H1 (cell line): ENCODE measurements around the gene AGAP1. TPM values are rescaled to one million over a fixed set of nuclear protein-coding genes. Genes with fewer than 3 reads are reported as not detected.

ENCODE experiments used
- CTCF ChIA-PET: fragments of 300-600 bp; sonication (Branson Sonifier 250); formaldehyde crosslinking; loops from one replicate; lab custom pipeline; 2021; ENCODE audit not compliant: partially characterized antibody; lab: Charles Lee
- POLR2A ChIA-PET: fragments of 300-600 bp; sonication (Branson Sonifier 250); formaldehyde crosslinking; loops from one replicate; lab custom pipeline; 2021; ENCODE audit warnings: inconsistent platforms; ENCODE audit not compliant: partially characterized antibody; lab: Charles Lee
- DNase-seq, 2 experiments: peaks; one replicate each; pipeline versions ENCODE4 v3.0.0 to v3.0.0-alpha.2; 2010 to 2022; ENCODE audit warnings: low spot score in 2 of 2, low read depth in 1 of 2, mixed read lengths in 1 of 2
- FAIRE-seq: peaks from 2 replicates; lab custom pipeline; 2011; peaks lifted over from hg19 to GRCh38; lab: Jason Lieb, UNC
- H2AFZ ChIP-seq: 2 replicates; pipeline ENCODE4 v1.8.1; 2012; ENCODE audit warnings: low read length, inconsistent platforms
- H2AK5ac ChIP-seq: 2 replicates; pipeline ENCODE4 v1.6.1; 2013; ENCODE audit warnings: low read depth, low read length
- H2BK120ac ChIP-seq: replicated peaks from 2 replicates; pipeline ENCODE3; 2013; ENCODE audit warnings: low read depth, low read length, inconsistent platforms
- H2BK12ac ChIP-seq: 2 replicates; pipeline ENCODE4 v1.6.1; 2013; ENCODE audit warnings: low read depth, low read length
- H2BK15ac ChIP-seq: 2 replicates; pipeline ENCODE4 v1.6.1; 2013; ENCODE audit warnings: low read length
- H2BK20ac ChIP-seq: 2 replicates; pipeline ENCODE4 v1.6.1; 2013; ENCODE audit warnings: low read length
- H2BK5ac ChIP-seq: 2 replicates; pipeline ENCODE4 v1.6.1; 2013; ENCODE audit warnings: low read depth, low read length
- H3K14ac ChIP-seq: 2 replicates; pipeline ENCODE4 v1.6.1; 2013; ENCODE audit warnings: inconsistent platforms; ENCODE audit not compliant: insufficient read length
- H3K18ac ChIP-seq: 2 replicates; pipeline ENCODE4 v1.6.1; 2013; ENCODE audit warnings: low read length; ENCODE audit errors: extremely low read depth
- H3K23ac ChIP-seq: 2 replicates; pipeline ENCODE4 v1.6.1; 2013; ENCODE audit warnings: inconsistent platforms; ENCODE audit not compliant: insufficient read length
- H3K23me2 ChIP-seq: 2 replicates; pipeline ENCODE4 v1.6.1; 2013; ENCODE audit warnings: low read depth, low read length
- H3K27ac ChIP-seq: 2 replicates; pipeline ENCODE4 v1.6.1; 2011; ENCODE audit warnings: low read depth, low read length, inconsistent platforms
- H3K27me3 ChIP-seq, 4 experiments: replicated peaks in 1 of 4; 1 replicate in 1 of 4; 2 replicates in 3 of 4; pipeline versions ENCODE4 v1.6.1 to v1.8.1; 2011 to 2013; ENCODE audit warnings: low read length in 3 of 4, mild to moderate bottlenecking in 3 of 4, inconsistent platforms in 2 of 4, mixed read lengths in 2 of 4, moderate library complexity in 1 of 4; ENCODE audit not compliant: control insufficient read depth in 3 of 4, insufficient read depth in 3 of 4; ENCODE audit errors: extremely low read depth in 1 of 4
- H3K36me3 ChIP-seq, 4 experiments: 2 replicates each; pipeline versions ENCODE4 v1.6.1 to v1.8.1; 2011 to 2013; ENCODE audit warnings: mild to moderate bottlenecking in 4 of 4, low read length in 3 of 4, moderate library complexity in 2 of 4, control low read depth in 1 of 4, inconsistent platforms in 1 of 4; ENCODE audit not compliant: insufficient read depth in 4 of 4, control insufficient read depth in 2 of 4
- H3K4ac ChIP-seq: replicated peaks from 2 replicates; pipeline ENCODE3; 2013; ENCODE audit warnings: low read length, low read depth, mixed read lengths, inconsistent platforms; ENCODE audit not compliant: insufficient read length
- H3K4me1 ChIP-seq, 4 experiments: replicated peaks in 1 of 4; 1 replicate in 1 of 4; 2 replicates in 3 of 4; pipeline versions ENCODE4 v1.6.1 to v1.8.1; 2011 to 2013; ENCODE audit warnings: low read length in 3 of 4, inconsistent platforms in 2 of 4, mixed read lengths in 1 of 4; ENCODE audit not compliant: insufficient read depth in 4 of 4, control insufficient read depth in 3 of 4
- H3K4me2 ChIP-seq, 2 experiments: 2 replicates each; pipeline versions ENCODE4 v1.6.1 to v1.8.1; 2011 to 2013; ENCODE audit warnings: low read depth in 2 of 2, low read length in 2 of 2, control low read depth in 1 of 2, inconsistent platforms in 1 of 2, mild to moderate bottlenecking in 1 of 2; ENCODE audit not compliant: insufficient read depth in 1 of 2
- H3K4me3 ChIP-seq, 4 experiments: fragments of 200-600, 300-600 bp in 1 of 4; sonication (generic), shearing (Covaris generic), sonication (Bioruptor Twin) in 1 of 4; 2 replicates each; pipeline versions ENCODE4 v1.5.1 to v1.8.1; 2011 to 2016; ENCODE audit warnings: low read length in 4 of 4, low read depth in 3 of 4, control low read depth in 2 of 4, inconsistent platforms in 2 of 4, mild to moderate bottlenecking in 2 of 4, mixed read lengths in 1 of 4, moderate library complexity in 1 of 4; ENCODE audit not compliant: insufficient read depth in 2 of 4; ENCODE audit errors: extremely low read depth in 1 of 4
- H3K56ac ChIP-seq: replicated peaks from 2 replicates; pipeline ENCODE3; 2013; ENCODE audit warnings: low read depth, mild to moderate bottlenecking, mixed read lengths, low read length, inconsistent platforms; ENCODE audit not compliant: insufficient read length
- H3K79me1 ChIP-seq: 2 replicates; pipeline ENCODE4 v1.6.1; 2013; ENCODE audit warnings: low read depth, low read length, control low read depth
- H3K79me2 ChIP-seq, 2 experiments: 2 replicates each; pipeline versions ENCODE4 v1.6.1 to v1.8.1; 2012 to 2013; ENCODE audit warnings: low read length in 2 of 2, mild to moderate bottlenecking in 2 of 2, inconsistent platforms in 1 of 2; ENCODE audit not compliant: insufficient read depth in 2 of 2, control insufficient read depth in 1 of 2
- H3K9ac ChIP-seq, 4 experiments: replicated peaks in 1 of 4; 1 replicate in 1 of 4; 2 replicates in 3 of 4; pipeline versions ENCODE4 v1.6.1 to v1.8.1; 2011 to 2013; ENCODE audit warnings: low read depth in 3 of 4, low read length in 3 of 4, control low read depth in 2 of 4, mild to moderate bottlenecking in 2 of 4, moderate library complexity in 2 of 4, inconsistent platforms in 1 of 4; ENCODE audit errors: extremely low read depth in 1 of 4
- H3K9me3 ChIP-seq, 2 experiments: 2 replicates each; pipeline versions ENCODE4 v1.6.1 to v1.8.1; 2012 to 2013; ENCODE audit warnings: mild to moderate bottlenecking in 2 of 2, moderate library complexity in 2 of 2, control low read depth in 1 of 2, inconsistent platforms in 1 of 2, low read depth in 1 of 2, low read length in 1 of 2, mixed read lengths in 1 of 2; ENCODE audit not compliant: insufficient read depth in 2 of 2
- H4K20me1 ChIP-seq, 2 experiments: replicated peaks in 1 of 2; 2 replicates each; pipeline versions ENCODE3 to v1.8.1; 2011 to 2013; ENCODE audit warnings: inconsistent platforms in 2 of 2, low read length in 2 of 2, mild to moderate bottlenecking in 1 of 2; ENCODE audit not compliant: insufficient read depth in 2 of 2, control insufficient read depth in 1 of 2
- H4K5ac ChIP-seq: 2 replicates; pipeline ENCODE4 v1.6.1; 2013; ENCODE audit warnings: low read length, low read depth, mixed read lengths, inconsistent platforms; ENCODE audit not compliant: insufficient read length
- H4K8ac ChIP-seq: 2 replicates; pipeline ENCODE4 v1.8.0; 2013; ENCODE audit warnings: mild to moderate bottlenecking, moderate library complexity, low read length, inconsistent platforms; ENCODE audit not compliant: insufficient read depth; ENCODE audit errors: extremely low read depth
- H4K91ac ChIP-seq: replicated peaks from 2 replicates; pipeline ENCODE3; 2013; ENCODE audit warnings: low read length, mixed read lengths, inconsistent platforms; ENCODE audit not compliant: insufficient read length
- CBX5 ChIP-seq: fragments of 300-800, 300-1000 bp; sonication (generic); IDR thresholded peaks from 2 replicates; pipeline ENCODE4 v1.7.1; 2016; ENCODE audit warnings: antibody characterized with exemption, low read length, low read depth
- CREB1 ChIP-seq: IDR thresholded peaks from 2 replicates; pipeline ENCODE4 v1.6.1; 2012; ENCODE audit warnings: inconsistent platforms
- MAFK ChIP-seq: IDR thresholded peaks from 2 replicates; pipeline ENCODE4 v1.6.1; 2012; ENCODE audit warnings: low read depth, mild to moderate bottlenecking, improper control_type of control experiment, low read length
- RXRA ChIP-seq: IDR thresholded peaks from 2 replicates; pipeline ENCODE4 v1.6.1; 2011; ENCODE audit warnings: low read depth, mild to moderate bottlenecking, low read length, moderate library complexity; ENCODE audit not compliant: insufficient read depth
- TAF7 ChIP-seq: optimal IDR thresholded peaks from 2 replicates; pipeline ENCODE3; 2011; ENCODE audit warnings: low read depth, mild to moderate bottlenecking, inconsistent platforms, low read length, moderate library complexity, borderline replicate concordance
- USF2 ChIP-seq: IDR thresholded peaks from 2 replicates; pipeline ENCODE4 v1.6.1; 2011; ENCODE audit warnings: low read length, improper control_type of control experiment
- ZNF274 ChIP-seq: IDR thresholded peaks from 2 replicates; pipeline ENCODE4 v1.7.0; 2012; ENCODE audit warnings: low read length, borderline replicate concordance; ENCODE audit errors: extremely low read depth
- WGBS, 2 experiments: shearing (Covaris generic) in 1 of 2; methylation state at CpG; one replicate each; pipeline versions ENCODE4 v1.1.6 to v1.1.7; 2013 to 2015; ENCODE audit warnings: low lambda C conversion rate in 2 of 2, mixed read lengths in 2 of 2, inconsistent platforms in 1 of 2, low coverage in 1 of 2, missing lambda C conversion rate in 1 of 2; ENCODE audit not compliant: insufficient replicate concordance in 2 of 2, insufficient coverage in 1 of 2, insufficient read length in 1 of 2; ENCODE audit errors: extremely low coverage in 1 of 2, missing lambda C conversion rate in 1 of 2; 5-methylcytosine and 5-hydroxymethylcytosine counted together
- polyA plus RNA-seq, 7 experiments: library from polyadenylated mRNA; depleted of rRNA in 3 of 7; stranded (reverse) in 5 of 7; unstranded in 2 of 7; fragments of >200 nt in 5 of 7; fragments of 200-250 nt in 2 of 7; gene quantifications; 1 replicate in 5 of 7; 2 replicates in 1 of 7; 4 replicates in 1 of 7; pipeline versions ENCODE4 v1.2.1 to v1.2.3, GENCODE V29; 2011 to 2013; ENCODE audit warnings: missing spikeins in 2 of 7, mixed read lengths in 2 of 7
- total RNA-seq: library from RNA; stranded (reverse); fragmentation: NEBNext Ultra II Directional; extraction: Animal tissue kit (Norgen Biotek cat#: 25700); gene quantifications from 2 replicates; pipeline ENCODE4 v1.2.1, GENCODE V29; 2021

AGAP1 gene
- total and polyA plus RNA-seq, 2 of the 8 experiments (the other 6 are each of a cell fraction or from before 2014, with no cell fraction given), result 18.1 to 39.4 TPM

- Histone ChIP-seq H3K14ac (no peak overlapping the region), H2AK5ac (no peak overlapping the region), H4K8ac (no peak overlapping the region; the same call in 1 of the 2 replicates), H2BK12ac (no peak overlapping the region), H3K4ac (no peak overlapping the region), H3K27me3 (no peaks in the 10 kb centered on the region), H3K23me2 (no peaks in the 10 kb centered on the region), H3K18ac (no peak overlapping the region), H3K27ac (no peak overlapping the region), H3K23ac (no peak overlapping the region), H3K4me1 (peaks cover 0 to 8% (median 5%) of the 10 kb centered on the region in 4 experiments), H2BK120ac (no peak overlapping the region), H4K5ac (no peak overlapping the region), H3K9ac (no peak overlapping the region), H4K91ac (no peak overlapping the region), H3K56ac (no peak overlapping the region), H3K9me3 (no peaks in the 10 kb centered on the region), H2AFZ (no peak overlapping the region), H3K36me3 (no peaks in the 10 kb centered on the region), H2BK20ac (no peak overlapping the region), H3K4me3 (no peak overlapping the region), H3K4me2 (no peak overlapping the region), H4K20me1 (peaks cover 4 to 8% of the 10 kb centered on the region in 2 experiments), H3K79me2 (peaks cover 3 to 80% of the 10 kb centered on the region in 2 experiments), H3K79me1 (peaks cover 17% of the 10 kb centered on the region), H2BK15ac (no peak overlapping the region), H2BK5ac (no peak overlapping the region)
- ChIA-PET POLR2A (no interaction called here), CTCF (interaction anchor here (1.9 kb wide), 1 partner anchor 132 kb away, joined by 4 read pairs; no protein-coding TSS in a partner anchor)
- 87% methylated on average over 6 of the region's 6 CpGs; no CpG with 5 or more reads in 1 of the 2 experiments for WGBS, 2 experiments
- DNase-seq (no peak), FAIRE-seq (no peak)
- TF ChIP-seq ZNF274 (no peak), TAF7 (no peak), CREB1 (no peak), USF2 (no peak), CBX5 (no peak), MAFK (no peak), RXRA (no peak)
Observed at GRCh38 chr2:235613649-235614048, 119.8 kb downstream of the AGAP1 start.
